Stomach smooth muscle (tissue), 2 donors: Measurements from ENCODE around the gene KCNG1.
A peak's percentile ranks its signal among the peaks of the same experiment; 100 is the strongest.

Experiments
- H3K27ac ChIP-seq: one replicate; pipeline ENCODE4 v1.7.0; 2013; ENCODE audit warnings: mild to moderate bottlenecking, low read length, inconsistent platforms
- H3K27me3 ChIP-seq, 2 donors: one replicate each; pipeline ENCODE4 v1.7.0; 2013; ENCODE audit warnings: low read length in 2 of 2; ENCODE audit not compliant: insufficient read depth in 2 of 2, control insufficient read depth in 1 of 2
- H3K36me3 ChIP-seq, 2 donors: one replicate each; pipeline ENCODE4 v1.7.0; 2013; ENCODE audit warnings: low read length in 2 of 2; ENCODE audit not compliant: control insufficient read depth in 2 of 2, insufficient read depth in 2 of 2
- H3K4me1 ChIP-seq: one replicate; pipeline ENCODE4 v1.7.0; 2013; ENCODE audit warnings: low read length; ENCODE audit not compliant: control insufficient read depth, insufficient read depth
- H3K4me3 ChIP-seq, 2 donors: one replicate each; pipeline ENCODE4 v1.7.0; 2013; ENCODE audit warnings: low read length in 2 of 2
- H3K9ac ChIP-seq, 2 donors: one replicate each; pipeline ENCODE4 v1.7.0; 2013; ENCODE audit warnings: low read length in 2 of 2, mild to moderate bottlenecking in 1 of 2
- H3K9me3 ChIP-seq, 2 donors: one replicate each; pipeline ENCODE4 v1.7.0; 2013; ENCODE audit warnings: low read length in 2 of 2; ENCODE audit not compliant: control insufficient read depth in 2 of 2
- donor health status: healthy.
- donor health status: Pancreatic carcinoma.

KCNG1 gene

DNA sequence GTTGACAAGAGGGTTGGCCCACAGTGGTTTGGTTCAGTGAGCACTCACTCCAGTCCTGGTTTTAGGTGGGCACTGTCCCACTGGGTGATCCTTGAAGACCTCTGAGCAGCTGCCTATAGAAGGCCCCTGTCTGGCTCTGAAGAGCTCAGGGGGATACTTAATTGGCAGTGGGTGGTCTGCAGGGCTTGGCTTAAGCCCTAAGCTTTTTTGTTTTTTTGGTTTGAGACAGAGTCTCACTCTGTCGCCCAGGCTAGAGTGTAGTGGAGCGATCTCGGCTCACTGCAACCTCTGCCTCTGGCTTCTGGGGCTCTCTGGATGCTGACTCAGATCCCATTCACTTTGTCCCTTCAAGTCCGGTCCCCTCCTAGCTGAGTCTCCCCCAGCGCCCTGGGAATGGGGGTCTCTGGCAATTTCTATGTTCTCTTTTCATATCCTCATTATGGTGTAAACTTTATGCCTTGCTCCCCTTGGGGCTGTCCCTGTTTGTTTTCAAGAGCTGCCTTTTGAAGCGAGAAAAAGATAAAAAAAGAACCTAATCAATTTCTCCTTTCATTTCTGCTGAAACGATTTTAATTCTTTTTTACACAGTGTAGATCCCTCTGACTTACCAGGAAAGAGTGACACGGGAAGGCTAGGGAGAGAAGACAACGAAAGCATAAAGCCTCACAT, 12.2 kb upstream of the KCNG1 start:
- Histone ChIP-seq H3K9me3 (no peaks in the 10 kb centered on the region), H3K27me3 (peaks cover 0 to 21% of the 10 kb centered on the region in 2 donors), H3K36me3 (no peaks in the 10 kb centered on the region), H3K4me1 (peaks cover 11% of the 10 kb centered on the region), H3K4me3 (no peak overlapping the region), H3K27ac (no peak overlapping the region), H3K9ac (no peak overlapping the region)

DNA sequence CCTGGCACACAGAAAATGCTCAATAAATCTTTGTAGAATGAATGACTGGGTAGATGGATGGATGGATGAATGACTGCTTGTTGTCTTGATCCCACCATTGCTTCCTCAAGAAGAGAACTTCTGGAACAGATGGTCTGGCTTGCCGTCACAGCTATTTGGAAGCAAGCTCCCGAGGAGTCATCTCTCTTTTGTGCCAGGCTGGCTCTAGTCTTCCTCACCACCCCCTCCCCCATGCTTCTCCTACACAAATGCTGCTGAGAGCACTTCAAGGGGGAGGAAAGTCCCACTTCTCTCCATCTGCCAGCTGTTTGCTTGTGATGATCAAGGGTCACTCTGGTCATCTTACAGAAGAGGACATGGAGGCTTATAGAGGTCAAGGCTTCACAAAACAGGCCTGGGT, 11.6 kb upstream of the KCNG1 start:
- Histone ChIP-seq H3K4me3 (no peak overlapping the region), H3K4me1 (peaks cover 12% of the 10 kb centered on the region), H3K27ac (no peak overlapping the region), H3K36me3 (no peaks in the 10 kb centered on the region), H3K9me3 (no peaks in the 10 kb centered on the region), H3K27me3 (peaks cover 0 to 21% of the 10 kb centered on the region in 2 donors), H3K9ac (no peak overlapping the region)

DNA sequence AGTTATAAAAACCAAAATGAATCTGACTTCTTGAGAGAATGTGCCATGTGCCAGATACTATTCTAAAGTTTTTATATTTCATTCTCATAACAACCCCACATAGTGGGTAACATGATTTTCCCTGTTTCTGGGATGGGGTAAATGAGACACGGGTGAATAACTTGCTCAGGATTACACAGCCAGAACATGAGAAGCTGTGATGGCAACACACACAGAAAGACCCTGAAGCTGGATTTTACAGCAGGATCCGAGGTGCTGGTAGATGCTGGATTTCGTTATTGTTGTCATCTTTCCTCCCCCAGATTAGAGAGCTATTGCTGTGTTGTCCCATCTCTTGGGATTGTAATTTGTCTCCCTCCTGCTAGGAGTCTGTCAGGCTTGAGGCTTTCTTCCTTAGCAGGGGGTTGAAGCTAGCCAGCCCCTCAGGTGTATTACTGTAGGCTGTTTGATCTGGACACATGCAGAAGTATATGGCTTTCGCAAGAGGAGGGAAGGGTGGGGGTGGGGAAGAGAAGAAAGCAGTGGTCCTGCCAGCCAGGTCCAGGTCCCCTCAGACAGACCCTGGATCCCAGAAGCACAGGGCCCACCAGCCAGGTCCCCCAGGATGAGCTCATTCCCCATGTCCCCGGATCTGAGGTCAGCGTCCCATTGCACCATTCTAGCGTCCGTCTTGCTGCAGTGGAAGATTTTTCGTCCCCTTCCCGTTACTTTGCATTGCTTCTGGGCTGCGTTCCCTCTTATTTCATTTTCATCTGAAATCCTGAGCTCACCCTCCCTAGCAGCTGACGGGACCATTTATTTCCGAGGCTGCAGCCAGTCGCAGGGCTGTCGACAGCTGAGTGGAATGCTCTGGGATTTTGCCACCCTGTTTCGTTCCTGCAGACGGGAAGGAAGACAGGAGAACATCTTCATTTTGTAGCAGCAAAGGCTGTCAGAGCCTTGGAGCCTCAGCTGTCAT, 7.3 kb upstream of the KCNG1 start:
- H3K9ac ChIP-seq, result peak overlapping the region in 1 of 2 donors; percentile 10
- H3K4me1 ChIP-seq, result peaks cover 12% of the 10 kb centered on the region
- no peak overlapping the region for H3K27ac ChIP-seq
- peak overlapping the region in 1 of 2 donors; percentile 54 for H3K4me3 ChIP-seq
- no peaks in the 10 kb centered on the region for H3K9me3 ChIP-seq
- H3K27me3 ChIP-seq, result peaks cover 4 to 22% of the 10 kb centered on the region in 2 donors
- no peaks in the 10 kb centered on the region for H3K36me3 ChIP-seq

DNA sequence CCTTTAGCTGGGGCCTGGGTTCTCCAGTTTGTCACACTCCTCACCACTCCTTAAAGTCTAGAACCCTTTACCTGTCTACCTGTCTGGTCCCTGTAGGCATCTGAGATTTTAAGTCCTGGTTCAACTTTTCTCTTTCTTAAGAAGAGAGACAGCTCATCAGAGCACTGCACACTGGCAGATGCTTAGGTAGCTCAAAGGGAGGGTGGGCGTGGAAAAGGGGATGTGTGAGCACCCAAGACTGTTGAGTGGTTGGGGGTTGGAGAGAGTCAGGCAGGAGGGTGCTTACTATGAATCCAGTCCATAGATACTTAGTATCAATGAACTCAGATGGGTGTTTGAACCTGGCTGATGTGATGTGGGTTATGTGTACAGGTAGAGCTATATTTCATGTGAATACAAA, 6.6 kb upstream of the KCNG1 start:
- no peak overlapping the region for H3K4me3 ChIP-seq
- H3K36me3 ChIP-seq, result no peaks in the 10 kb centered on the region
- H3K9ac ChIP-seq, result no peak overlapping the region
- H3K27me3 ChIP-seq, result peaks cover 4 to 22% of the 10 kb centered on the region in 2 donors
- H3K9me3 ChIP-seq, result no peaks in the 10 kb centered on the region
- H3K4me1 ChIP-seq, result peaks cover 11% of the 10 kb centered on the region
- no peak overlapping the region for H3K27ac ChIP-seq

DNA sequence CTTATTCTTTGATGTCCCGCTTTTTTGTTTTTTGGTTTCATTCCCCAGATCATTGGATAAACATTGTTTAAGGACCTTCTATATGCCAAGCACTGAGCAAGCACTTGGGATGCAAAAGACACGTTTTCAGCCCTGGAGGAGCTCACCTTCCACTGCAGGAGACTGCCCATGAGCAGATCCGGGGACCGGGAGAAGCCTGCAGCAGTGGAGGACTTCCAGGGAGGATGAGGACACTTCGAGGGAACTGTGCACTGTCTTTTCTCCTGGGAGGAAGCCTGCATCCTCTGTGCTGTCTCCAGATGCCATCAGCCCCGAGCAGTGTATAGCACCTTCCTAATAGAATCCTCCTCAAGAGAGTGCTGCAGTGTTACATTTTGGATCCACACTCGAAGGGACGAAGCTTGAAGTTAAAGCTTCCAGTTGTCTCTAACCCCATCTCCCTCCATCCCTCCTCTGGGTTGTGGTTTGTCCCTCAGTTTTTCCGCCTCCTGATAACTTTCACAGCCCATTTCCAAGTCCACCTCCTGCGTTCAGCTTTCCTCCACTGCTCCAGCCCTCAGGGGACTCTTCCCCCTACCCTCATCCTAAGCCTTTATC, 5.8 kb upstream of the KCNG1 start:
- Histone ChIP-seq H3K4me1 (peaks cover 12% of the 10 kb centered on the region), H3K9me3 (no peaks in the 10 kb centered on the region), H3K27ac (no peak overlapping the region), H3K9ac (no peak overlapping the region), H3K27me3 (peaks cover 4 to 22% of the 10 kb centered on the region in 2 donors), H3K4me3 (no peak overlapping the region), H3K36me3 (no peaks in the 10 kb centered on the region)

DNA sequence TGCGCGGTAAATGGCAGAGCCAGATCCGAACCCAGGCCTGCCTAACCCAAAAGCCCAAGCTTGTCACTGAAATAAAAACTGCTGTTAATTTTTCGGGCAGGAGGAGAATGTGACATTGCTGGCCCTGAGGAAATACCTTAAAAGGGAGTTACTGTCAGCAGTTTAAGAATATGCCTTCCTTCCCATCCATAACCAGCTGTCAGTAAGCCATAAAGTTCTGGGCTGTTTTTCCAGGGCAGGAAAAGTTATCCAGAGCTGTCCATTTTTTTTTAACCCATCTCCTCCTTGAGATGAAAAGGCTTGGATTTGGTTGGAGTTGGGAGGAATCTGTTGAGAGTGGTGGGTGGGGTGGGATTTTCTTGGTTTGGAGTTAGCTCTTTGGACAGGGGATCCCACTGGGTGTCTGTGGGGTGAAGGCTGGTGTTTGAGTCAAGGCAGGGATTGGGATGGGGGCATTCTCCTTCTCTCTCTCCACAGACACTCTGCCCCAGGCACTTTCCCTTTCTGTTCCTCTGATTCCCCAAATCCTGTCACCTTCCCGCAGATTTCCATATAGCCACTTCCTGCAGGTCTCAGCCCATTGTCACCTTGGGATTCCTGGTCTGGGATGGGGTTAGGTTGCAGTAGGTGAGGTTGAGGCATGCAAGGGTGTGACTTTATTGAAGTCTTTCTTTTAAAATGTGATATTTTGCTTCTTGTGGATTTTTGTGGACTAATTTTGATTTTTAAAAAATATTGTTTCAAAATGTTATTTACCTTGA, 4.3 kb upstream of the KCNG1 start:
- Histone ChIP-seq H3K36me3 (no peaks in the 10 kb centered on the region), H3K4me1 (peaks cover 24% of the 10 kb centered on the region), H3K9me3 (no peaks in the 10 kb centered on the region), H3K9ac (no peak overlapping the region), H3K27ac (no peak overlapping the region), H3K27me3 (peaks cover 11 to 22% of the 10 kb centered on the region in 2 donors), H3K4me3 (no peak overlapping the region)

DNA sequence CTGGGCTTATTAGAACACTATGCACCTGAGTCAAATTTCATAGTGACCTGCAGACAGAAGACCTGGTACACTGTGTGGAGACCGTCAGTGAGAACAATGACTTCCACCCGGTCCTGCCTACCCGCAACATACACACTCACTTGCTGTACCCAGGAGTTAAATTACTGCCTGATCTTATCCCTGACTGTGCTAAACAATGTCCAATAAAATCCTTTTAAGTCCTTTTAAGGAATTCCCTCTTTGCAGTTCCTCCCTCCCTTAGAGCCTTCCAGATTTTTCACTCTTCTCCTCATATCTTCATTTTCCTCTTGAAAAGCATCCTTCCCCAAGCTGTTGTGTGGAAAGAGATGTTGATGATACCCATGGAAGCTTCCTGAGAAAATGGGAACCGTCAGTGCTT, 3.4 kb upstream of the KCNG1 start:
- Histone ChIP-seq H3K36me3 (no peaks in the 10 kb centered on the region), H3K4me1 (peaks cover 25% of the 10 kb centered on the region), H3K27me3 (peaks cover 14 to 15% of the 10 kb centered on the region in 2 donors), H3K9me3 (no peaks in the 10 kb centered on the region), H3K27ac (no peak overlapping the region), H3K9ac (no peak overlapping the region), H3K4me3 (no peak overlapping the region)

DNA sequence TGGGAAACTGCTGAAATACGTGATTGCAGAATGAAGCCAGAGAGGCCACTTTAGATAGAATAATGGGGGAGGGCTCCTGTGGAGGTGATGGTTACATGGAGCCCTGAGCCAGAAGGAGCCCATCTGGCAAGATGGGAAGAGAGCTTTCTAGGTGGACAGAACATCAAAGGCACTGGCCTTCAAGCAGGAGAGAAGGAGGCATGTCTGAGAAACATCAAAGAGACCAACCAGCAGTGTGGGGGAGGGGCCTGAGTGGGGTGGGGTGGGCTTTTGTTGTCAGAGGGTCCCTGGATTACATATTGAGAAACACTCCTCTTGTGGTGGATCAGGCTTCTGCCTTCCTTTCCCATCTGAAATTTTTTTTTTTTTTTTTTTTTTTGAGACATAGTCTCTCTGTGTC, 1.9 kb upstream of the KCNG1 start:
- H3K9me3 ChIP-seq, result no peaks in the 10 kb centered on the region
- H3K4me1 ChIP-seq, result peaks cover 16% of the 10 kb centered on the region
- H3K4me3 ChIP-seq, result no peak overlapping the region
- H3K27me3 ChIP-seq, result peaks cover 10 to 14% of the 10 kb centered on the region in 2 donors
- H3K36me3 ChIP-seq, result no peaks in the 10 kb centered on the region
- H3K9ac ChIP-seq, result no peak overlapping the region
- no peak overlapping the region for H3K27ac ChIP-seq

DNA sequence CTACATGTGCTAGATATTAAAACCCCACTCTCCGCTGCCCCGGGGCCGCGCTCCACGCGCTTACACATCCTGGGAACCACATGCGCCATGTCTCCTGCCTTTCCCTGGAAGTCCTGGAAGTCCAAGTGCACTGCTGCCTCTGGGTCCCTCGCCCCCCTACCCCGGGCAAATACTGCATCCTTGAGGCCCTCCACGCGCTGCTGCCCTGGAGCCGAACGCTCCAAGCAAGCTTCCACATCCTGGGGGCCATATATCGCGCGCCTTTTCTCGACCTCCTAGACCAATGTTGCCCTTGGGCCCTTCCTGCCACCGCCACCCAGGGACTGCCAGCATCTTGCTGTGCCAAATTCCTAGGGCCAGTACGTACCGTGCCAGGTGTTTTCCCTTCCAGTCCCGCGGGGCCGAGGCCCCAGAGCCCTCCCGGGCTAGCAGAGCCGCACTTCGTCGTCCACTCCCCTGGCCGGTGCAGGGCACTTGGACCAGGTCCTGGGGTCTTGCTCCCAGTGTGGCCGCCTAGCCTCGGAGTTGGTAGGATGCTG, 779 bp upstream of the KCNG1 start:
- H3K27me3 ChIP-seq, result peaks cover 7 to 10% of the 10 kb centered on the region in 2 donors
- peak overlapping the region in 1 of 2 donors; percentile 29 for H3K9ac ChIP-seq
- no peaks in the 10 kb centered on the region for H3K9me3 ChIP-seq
- H3K4me1 ChIP-seq, result peaks cover 16% of the 10 kb centered on the region
- peak overlapping the region in 1 of 2 donors; percentile 72 for H3K4me3 ChIP-seq
- no peaks in the 10 kb centered on the region for H3K36me3 ChIP-seq
- no peak overlapping the region for H3K27ac ChIP-seq

DNA sequence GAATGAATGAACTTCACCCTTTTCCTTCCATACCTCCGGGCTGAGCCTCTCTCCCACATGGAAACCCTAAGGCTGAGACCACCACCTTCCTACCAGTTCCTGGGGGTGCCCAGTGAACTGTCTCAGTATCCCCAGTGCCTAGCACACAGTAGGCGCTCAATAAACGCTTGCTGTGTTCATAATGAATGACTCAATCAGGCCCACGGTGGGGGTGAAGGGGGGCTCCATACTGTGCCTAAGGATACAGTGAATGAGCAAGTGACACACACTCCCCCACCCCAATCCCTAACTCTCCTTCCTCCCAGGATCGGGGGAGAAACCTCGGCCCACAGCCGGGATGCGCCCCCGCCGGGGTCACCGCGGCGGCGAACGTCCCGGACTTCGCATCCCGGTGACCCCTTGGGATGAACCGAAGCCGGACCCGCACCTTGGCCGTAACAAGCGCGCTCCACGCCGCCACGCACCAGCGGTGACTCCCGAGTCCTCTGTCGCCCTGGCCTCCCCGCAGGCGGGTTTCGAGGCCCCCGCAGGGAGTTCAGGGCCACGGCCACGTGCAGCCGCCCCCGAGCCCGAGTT, 592 bp downstream of the KCNG1 start:
- H3K27me3 ChIP-seq, result peaks cover 5 to 10% of the 10 kb centered on the region in 2 donors
- peak overlapping the region; percentile 31 to 72 for H3K4me3 ChIP-seq

More for the DNA sequence above, 592 bp downstream of the KCNG1 start:
- Histone ChIP-seq H3K27ac (no peak overlapping the region), H3K9me3 (no peaks in the 10 kb centered on the region), H3K36me3 (no peaks in the 10 kb centered on the region), H3K4me1 (peaks cover 16% of the 10 kb centered on the region), H3K9ac (peak overlapping the region; percentile 2 to 42)
